CD4-positive, alpha-beta T cell treated with Interleukin-21 for 1 hour (primary cell): ENCODE data around the gene WFIKKN1.

Experiments
- DNase-seq: peaks from one replicate; pipeline ENCODE4 v3.0.0-alpha.2; 2020

The WFIKKN1 gene

DNA sequence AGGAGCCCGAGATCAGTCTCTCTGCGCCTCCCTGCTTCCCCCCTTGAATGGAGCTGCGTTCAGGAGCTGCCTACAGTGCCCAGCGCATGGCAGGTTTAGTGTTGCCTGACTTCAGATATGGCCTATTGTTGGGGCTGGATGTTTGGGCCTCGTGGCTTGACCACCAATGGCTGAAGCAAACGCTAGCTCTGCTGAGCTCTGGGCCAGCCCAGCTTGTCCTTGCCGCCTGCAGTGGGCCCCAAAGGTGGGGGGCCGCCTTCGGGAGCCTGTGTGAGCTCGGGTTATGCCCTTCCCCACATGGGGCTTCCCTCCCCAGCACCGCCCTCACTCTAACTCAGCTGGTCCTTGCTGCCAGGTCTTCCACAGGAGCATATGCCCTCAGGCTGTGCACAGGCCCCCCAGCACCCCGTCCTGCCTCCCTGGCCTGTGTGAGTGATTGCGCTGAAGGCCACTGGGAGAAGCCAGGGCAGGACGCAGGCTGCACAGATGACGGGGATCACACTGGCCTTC is 7.3 kb downstream of the WFIKKN1 start:
- DNase-seq, result no peak

DNA sequence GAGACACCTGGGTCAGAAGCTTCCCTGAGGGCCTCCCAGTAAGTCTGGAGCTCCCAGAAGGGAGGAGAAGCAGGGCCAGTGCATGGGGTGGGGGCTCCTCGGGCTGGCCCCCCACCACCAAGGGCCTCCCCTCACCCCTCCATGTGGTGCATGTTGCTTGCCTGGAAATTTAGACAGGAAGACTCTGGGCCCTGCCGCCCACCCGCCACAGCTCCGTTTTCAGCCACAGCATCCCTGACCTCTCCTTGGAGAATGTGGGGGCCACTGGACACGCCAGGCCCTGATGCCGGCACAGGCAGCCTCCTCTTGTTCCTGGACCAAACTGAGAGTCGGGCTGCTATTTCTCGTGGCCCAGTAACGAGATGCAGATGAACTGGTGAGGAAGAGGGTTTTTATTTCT is 8.1 kb downstream of the WFIKKN1 start:
- DNase-seq, result no peak

DNA sequence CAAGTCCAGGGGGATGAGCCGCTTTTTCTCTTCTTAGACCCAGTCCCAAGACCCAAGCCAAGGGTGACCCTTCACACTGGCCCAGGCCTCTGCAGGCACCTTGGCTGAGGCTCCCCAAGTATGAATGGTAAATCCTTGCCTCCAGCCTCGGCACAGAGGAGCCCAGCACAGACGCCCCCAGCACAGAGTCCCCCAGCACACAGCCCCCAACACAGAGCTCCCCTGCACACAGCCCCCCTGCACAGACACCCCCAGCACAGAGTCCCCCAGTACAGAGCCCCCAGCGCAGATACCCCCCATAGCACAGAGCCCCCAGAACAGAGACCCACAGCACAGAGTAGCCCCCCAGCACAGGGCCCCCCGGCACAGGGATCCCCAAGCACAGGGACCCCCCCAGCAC is 9.8 kb downstream of the WFIKKN1 start:
- no peak for DNase-seq

DNA sequence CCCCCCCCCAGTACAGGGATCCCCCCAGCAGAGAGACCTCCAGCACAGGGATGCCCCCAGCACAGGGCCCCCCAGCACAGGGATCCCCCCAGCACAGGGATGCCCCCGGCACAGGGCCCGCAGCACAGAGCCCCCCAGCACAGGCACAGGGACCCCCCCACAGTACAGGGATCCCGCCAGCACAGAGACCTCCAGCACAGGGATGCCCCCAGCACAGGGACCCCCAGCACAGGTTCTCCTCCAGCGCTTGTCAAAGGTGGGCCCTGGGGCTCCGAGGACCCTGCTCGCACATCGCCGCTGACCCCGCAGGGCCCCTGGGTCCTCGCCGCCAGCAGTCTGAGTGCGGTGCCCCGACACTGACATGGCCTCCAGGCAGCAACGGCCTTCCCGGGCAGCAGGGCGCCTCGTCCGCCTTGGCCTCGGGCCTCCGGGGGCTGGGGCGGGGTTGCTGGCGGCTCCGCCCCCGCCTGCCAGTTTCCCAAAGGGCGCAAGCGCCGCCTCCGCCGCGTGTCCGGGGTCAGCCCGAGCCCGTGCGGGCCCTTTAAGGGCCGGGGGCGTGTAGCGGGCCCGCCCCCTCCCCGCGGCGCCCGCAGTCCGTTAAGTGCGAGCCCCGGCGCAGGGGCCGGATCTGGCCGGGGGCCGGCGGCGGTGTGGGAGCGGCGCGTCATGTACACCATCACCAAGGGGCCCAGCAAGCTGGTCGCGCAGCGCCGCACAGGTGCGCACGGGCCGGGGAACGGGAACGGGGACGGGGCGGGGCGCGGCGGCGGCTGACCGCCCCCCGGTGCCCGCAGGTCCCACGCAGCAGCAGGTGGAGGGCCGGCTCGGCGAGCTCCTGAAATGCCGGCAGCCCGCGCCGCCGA is 10.8 kb downstream of the WFIKKN1 start, which contains the start of gene MCRIP2:
Gene MCRIP2 (plus strand): TSS at position 503 of the 863 bp plus-strand sequence. CDS start 164 bp downstream, at position 667.
- DNase-seq, result peak; percentile 72

DNA sequence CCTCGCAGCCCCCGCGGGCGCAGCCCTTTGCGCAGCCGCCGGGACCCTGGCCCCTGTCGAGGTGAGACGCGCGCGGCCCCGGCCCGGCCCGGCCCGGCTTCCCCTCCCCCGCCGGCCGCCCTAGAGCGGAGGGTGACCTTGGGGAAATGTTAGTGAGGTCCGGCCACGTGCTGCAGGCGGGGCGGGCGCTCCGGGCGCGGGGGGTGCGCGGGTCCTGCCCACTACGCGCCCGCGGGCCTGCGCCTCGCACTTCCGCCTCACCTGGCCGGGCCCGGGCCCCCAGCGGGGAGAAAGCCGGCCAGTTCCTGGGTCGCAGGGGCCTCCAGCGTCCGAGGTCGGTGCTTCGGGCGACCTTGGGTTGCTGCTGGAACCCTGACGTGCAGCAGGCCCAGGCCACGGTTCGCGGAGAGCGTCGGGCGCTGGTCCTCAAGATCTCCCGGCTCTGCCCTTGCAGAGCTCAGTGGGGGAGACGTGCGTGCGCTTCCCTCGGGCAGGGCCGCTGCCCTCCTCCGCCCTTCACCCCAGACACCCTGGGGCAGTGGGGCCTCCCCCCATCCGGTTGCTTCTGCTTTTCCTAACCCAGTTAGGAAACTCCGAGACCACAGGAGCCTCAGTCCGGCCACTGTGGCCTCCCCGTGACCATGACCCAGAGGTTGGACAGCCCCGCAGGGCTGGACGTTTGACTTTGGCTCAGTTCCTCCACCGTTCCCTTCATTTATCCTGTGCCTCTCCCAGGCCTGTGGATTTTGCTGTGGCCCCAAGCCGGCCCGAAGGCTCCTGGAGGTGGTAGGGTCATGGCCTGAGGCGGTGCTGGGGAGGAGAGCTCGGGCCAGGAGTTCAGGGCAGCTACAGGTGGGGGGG is 11.6 kb downstream of the WFIKKN1 start:
- DNase-seq, result peak; percentile 33

DNA sequence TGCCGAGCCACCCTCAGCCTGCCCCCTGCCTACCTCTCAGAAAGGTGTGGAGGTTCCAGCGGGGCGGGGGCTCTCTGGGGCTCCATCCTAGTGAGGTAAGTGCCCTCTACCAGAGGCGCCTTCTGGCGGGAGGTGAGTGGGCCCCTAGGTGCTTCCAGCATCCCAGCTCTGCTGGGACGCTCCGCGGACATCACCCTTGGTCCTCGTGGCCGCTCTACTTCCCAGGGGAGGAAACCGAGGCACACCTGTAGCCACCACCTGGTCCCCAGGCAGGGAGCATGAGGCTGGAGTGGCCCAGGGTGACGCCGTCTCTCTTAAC is 12.2 kb downstream of the WFIKKN1 start:
- DNase-seq, result no peak

DNA sequence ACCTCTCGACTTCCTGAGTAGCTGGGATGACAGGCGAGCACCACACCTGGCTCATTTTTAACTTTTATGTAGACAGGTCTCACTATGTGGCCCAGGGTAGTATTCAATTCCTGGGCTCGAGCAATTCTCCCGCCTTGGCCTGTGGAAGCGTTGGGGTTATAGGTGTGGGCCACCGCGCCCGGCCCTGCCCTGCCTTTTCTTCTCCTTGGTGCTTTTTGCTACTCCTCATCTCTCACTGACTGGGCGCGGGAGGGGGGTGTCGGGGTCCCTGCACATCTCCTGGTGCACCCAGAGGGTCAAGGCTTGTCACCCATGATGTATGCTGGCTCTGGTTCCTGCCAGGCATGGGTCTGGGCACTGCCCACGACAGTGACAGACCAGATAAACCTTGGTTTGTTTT is 13.8 kb downstream of the WFIKKN1 start:
- DNase-seq, result no peak

DNA sequence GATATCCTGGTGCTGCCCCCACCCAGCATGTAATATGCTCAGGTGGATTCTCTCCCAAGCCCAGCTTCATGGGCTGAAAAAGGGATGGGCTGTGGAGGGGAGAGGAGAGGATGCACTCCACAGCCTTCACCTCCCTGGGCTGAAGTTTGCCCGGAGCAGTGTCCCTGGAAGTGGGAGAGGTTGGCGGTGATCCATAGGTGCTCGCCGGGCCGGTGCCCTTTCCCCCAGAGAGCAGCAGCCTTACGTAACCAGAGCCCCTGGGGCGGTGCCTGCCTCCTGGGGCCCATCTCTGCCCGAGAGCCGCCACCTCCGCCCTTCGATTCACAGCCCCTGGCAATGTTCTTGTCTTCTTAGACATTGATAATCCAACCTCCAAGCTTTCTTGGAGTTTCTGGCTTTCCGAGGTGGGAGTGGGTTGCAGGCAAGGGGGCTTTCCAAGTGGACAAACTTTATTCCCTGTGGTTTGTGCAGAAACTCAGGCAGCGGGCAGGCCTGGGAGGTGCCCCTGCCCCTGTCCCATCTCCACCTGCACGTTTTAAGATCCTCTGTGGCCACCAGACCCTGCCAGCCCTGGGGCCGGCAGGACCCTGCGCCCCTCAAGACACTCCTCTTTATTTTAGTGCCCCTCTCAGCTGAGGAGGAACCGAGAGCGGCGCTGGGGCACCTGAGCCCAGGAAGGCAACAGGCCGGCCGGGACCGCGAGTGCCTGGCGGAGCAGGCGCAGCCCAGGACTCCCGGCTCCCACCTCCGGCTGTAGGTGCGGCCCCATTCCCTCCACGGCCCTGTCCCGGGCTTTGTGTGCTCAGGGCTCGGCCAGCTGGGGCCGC is 15.3 kb downstream of the WFIKKN1 start:
- no peak for DNase-seq

DNA sequence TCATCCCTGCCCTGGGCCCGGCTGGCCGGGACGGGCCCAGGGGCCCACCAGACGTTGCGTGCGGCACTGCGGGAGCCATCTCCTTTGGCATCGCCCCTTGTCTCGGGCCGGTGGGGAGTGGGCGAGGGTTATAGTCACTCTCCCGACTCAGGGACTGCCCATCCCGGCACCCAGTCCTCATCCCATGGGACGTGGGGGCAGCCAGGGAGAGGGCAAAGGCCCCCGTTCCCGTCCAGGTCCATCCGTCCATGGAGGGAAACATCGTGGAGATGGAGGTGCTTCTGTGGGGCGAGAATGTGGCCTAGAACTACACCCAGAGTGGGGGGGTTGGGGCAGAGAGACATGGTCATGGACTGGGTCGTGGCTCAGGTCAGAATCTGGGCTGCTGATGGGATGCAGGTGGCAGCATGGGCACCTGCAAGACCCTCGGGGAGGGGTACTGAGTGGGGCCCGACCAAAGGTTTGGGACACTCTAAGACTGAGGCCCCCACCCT is 15.9 kb downstream of the WFIKKN1 start:
- no peak for DNase-seq

DNA sequence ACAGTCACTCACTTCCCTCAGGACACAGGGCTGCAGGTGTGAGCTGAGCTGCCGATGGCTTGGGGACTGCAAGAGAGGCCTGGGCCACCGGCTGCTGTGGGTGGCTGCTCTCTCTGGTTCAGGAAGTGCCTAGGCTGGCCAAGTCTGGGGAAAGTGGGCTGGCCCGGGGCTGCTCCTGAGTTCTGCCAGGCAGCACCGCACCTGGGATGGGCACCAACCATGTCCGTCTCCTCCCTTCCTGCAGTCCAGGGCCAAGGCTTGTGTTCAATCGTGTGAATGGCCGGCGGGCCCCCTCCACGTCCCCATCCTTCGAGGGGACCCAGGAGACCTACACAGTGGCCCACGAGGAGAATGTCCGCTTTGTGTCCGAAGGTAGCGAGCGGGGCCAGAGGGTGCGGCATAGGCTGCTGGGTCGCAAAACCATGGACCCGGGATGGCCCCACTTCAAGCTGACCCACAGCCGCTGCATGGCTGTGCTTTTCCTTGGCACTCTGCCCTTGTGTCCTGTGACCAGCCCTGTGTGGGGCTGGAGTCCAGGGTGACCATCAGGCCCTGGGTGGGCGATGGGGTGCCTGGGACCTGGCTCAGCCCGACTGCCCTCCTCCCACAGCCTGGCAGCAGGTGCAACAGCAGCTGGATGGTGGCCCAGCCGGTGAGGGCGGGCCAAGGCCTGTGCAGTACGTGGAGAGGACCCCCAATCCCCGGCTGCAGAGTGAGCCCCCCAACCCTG is 16.6 kb downstream of the WFIKKN1 start:
- DNase-seq, result no peak

DNA sequence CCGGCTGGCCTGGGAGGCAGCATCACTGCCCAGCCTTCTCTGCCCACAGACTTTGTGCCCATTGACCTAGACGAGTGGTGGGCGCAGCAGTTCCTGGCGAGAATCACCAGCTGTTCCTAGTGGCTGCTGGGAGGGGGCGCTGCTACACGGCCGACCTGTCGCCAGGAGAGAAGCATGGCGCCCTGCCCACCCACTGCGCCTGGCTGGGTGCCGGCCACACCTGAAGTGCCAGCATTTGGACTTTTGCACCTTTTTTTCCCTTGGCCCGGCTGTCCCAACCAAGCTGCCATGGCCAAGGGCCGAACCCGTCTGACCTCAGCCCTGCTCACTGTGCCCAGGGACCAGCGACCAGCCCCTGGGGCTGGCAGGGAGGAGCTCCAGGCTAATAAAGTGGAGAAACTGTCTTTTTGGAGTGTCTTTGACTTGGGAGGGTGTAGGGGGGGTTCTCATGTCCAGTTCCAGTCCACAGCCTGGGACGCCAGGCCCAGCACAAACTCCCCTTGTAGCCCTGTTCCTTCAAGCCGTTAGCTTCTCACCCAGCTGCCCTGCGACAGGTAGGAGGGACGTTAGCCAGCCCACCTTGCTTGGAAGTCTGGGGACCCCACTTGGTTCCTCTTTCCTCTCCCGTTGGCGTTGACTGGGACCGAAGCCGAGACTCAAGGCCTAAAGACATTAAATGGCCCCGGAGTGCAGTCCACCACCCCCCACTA is 17.4 kb downstream of the WFIKKN1 start:
- DNase-seq, result peak; percentile 40

DNA sequence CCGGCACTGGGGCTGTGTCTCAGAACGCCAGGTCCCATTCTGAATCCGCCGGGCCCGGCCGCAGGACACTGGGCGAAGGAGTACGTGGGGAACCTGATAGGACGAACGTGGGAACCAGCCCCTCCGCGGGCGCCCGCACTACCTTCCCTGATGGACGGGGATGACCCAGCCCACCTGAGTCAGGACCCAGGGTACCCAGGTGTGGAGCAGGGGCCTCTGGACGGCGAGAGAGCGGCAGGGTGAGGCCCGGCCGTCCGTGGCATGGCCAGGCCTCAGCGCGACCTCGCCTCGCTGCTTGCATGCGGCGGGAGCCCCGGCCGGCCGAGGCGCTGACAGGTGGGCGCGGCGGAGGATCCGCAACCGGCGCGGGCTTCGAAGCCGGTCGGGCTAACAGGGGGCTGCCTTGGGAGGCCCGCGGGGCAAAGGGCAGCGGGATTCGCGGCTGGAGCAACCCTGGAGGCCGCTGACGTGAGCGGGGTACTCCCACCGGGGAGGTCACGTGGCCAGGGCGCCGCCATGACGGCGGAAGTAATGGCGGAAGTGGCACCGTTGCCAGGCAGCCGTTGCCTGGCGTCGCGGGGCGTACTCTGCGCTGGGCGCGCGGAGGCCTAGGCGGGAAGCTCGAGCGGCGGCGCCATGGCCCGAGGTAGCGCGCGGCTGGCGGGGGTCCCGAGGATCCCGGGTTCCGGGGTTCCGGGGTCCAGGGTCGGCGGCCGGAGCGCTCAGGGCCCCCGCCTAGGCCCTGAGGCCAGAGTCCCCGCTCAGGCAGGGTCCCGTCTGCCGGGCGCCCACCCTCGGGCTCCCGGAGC is 18.2 kb downstream of the WFIKKN1 start, which contains the start of gene WDR90:
Gene WDR90 (plus strand): TSS at position 585 of the 809 bp plus-strand sequence. CDS start 52 bp downstream, at position 637.
- DNase-seq, result peak; percentile 90

DNA sequence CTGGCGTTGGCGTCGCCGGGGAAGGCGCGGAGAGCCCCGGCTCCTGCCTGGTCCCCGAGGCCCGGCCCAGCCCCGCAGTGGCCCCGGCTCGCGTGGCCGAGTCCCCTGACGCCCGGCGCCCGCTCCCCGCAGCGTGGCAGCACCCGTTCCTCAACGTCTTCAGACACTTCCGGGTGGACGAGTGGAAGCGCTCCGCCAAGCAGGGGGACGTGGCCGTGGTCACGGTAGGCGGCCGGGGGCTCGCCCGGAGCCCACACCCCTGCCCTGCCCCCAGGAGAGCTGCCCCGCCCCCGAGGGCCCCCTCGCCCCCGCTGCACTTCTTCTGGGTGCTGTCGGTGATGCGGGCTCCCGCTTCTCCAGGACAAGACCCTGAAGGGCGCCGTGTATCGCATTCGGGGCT is 18.8 kb downstream of the WFIKKN1 start:
- DNase-seq, result no peak

DNA sequence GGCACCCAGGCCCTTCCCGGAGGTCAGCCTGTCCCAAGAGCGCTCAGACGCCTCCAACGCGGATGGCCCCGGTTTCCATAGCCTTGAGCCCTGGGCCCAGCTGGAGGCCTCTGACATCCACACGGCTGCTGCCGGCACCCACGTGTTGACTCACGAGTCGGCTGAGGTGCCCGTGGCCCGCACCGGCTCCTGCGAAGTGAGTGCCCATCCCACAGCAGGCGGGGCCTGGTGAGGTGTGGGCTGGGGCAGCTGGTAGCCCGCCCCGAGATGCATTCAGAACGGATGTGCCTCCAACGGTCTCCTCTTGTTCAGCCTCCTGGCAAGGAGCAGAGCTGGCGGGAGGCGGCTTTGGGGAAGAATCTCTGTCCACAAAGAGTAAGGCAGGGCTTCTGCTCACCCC is 21.1 kb downstream of the WFIKKN1 start:
- DNase-seq, result no peak

DNA sequence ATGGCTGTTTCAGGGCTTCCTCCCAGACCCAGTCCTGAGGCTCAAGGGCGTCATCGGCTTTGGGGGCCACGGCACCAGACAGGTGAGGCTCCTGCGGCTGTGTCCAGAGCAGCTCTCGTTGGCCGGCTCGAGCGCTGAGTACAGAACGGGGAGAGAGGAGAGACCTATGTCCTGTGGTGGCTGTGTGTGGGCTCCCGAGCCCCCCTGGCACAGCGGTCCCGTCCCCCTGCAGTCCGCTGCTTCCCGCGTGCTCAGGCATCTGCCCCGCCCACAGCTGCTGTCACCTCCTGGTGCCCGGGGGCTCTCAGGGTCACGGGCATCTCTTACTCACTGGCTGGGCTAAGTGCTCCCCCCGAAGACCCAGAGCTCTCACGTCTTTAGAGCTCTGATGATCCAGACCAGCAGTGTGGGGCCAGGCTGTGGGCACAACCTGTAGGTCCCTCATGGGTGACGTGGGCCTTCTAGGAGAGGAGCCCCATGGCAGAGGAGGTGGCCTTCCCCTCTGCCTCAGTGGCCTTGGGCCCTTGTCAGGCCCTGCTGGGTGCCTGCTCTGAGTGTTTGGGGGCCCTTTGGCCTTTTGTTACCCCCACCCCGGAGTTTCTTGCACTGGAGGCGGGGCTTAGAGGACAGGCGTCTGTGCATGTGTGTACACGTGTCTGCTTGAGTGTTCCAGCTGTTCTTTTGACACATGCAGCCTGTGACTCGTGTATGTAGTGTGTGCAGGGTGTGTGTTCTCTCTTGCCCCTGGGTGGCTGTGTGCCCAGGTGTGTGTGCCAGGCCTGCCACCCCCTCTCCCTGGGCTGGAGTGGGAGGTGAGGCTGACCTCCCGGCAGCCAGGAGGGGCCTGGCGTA is 21.9 kb downstream of the WFIKKN1 start:
- DNase-seq, result no peak

DNA sequence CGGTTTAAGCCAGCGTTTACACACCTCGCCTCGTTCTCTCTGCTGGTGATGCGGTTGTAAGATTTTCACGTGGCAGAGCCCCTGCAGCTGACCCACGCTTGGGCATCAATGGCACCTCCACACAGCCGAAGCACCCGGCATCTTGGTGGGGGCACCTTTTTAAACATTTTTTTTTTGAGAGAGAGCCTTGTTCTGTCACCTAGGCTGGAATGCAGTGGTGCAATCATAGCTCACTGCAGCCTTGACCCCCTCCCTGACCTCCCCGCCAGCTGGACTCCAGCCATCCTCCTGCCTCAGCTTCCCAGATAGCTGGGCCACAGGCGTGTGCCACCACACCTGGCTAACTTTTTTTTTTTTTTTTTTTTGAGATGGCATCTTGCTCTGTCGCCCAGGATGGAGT is 23.2 kb downstream of the WFIKKN1 start:
- no peak for DNase-seq

DNA sequence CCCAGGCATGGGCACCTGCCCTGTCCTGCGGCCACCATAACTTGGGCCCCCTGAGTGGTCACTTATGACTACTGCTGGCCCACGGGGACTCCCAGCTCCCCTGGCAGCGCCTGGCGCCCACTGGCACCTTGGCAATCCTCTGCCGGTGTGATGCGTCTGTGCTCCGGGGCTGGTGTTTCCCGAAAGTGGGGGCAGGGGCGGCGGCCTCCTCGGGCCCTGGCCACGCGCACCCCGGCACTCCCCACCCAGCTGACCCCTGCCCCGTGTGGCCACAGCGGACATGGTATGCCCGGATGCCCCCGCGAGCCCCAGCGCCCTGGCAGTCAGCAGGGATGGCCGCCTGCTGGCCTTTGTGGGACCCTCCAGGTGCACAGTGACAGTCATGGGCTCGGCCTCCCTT is 26.7 kb downstream of the WFIKKN1 start:
- no peak for DNase-seq

DNA sequence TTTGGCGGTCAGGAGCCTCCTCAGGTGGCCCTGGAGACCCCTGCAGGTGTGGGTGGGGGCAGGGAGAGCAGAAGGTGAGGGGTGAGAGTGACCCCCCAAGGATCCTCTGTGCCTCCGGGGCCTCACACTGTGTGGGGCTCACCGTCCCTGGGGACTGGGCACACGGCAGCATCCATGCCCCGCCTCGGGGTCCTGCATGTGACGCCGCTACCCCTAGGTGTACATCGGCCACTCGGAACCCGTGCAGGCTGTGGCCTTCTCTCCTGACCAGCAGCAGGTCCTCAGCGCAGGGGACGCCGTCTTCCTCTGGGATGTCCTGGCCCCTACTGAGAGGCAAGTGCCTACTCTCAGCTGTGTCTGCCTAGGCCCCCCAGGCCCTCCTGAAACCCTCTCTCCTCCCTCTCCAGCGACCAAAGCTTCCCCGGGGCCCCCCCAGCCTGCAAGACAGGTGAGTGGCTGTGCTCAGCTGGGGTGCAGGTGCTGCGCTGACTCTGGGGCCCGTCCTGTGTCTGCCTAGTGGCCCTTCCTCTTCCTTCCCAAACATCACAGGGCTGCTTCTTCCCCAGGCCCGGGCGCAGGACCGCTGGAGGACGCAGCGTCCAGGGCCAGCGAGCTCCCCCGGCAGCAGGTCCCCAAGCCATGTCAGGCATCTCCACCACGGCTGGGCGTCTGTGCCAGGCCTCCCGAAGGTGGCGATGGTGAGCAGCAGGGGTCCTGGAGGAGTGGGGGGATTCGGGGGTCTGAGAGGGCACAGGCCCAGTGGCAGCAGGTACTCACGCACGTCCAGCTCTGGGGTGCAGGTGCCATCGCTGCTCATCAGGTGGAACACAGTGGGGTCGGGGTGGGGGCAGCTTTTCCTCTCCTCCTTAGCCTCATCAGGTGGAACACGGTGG is 28.1 kb downstream of the WFIKKN1 start:
- no peak for DNase-seq
